HG03108 (cell line): ENCODE results near the gene STARD8.
"Not testable (repeated sequence)": the region's sequence is repeated elsewhere in the genome, so short reads cannot be mapped to it uniquely, and the experiment has no call there.

Experiments
- ATAC-seq: cut with Tn5 transposase; IDR thresholded peaks from one replicate; pipeline ENCODE4 v1.9.1; 2021; ENCODE audit warnings: moderate library complexity; ENCODE audit not compliant: unreplicated experiment

Gene STARD8

GRCh38 chrX:68688931-68689330, 41.5 kb downstream of the STARD8 start:
- ATAC-seq, result not testable (repeated sequence)

GRCh38 chrX:68690936-68691501, 43.6 kb downstream of the STARD8 start:
- no peak for ATAC-seq

DNA sequence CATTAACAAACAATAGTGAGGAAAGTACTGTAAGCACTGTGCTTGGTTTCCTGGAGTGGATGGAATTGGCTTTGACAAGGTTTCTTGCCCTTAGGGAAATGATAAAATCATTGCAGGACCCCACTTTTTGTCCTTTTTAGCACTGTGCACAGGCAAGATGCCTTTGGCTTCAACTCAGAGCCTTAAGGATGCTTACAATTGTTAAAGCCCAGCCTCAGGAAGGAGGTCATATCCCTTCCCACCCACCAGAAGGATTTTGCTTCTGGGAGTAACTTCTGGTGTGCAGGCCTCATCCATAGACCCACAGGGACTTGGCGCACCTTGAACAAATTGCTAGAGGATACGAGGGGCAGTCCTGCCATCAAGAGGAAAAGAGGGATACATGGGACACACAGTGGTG, 44.5 kb downstream of the STARD8 start:
- no peak for ATAC-seq

- no peak for ATAC-seq
These were observed 45.2 kb downstream of the STARD8 start for GRCh38 chrX:68692651-68693050.

- ATAC-seq, result peak; percentile 40
These were observed 46.3 kb downstream of the STARD8 start for GRCh38 chrX:68693481-68694434.

DNA sequence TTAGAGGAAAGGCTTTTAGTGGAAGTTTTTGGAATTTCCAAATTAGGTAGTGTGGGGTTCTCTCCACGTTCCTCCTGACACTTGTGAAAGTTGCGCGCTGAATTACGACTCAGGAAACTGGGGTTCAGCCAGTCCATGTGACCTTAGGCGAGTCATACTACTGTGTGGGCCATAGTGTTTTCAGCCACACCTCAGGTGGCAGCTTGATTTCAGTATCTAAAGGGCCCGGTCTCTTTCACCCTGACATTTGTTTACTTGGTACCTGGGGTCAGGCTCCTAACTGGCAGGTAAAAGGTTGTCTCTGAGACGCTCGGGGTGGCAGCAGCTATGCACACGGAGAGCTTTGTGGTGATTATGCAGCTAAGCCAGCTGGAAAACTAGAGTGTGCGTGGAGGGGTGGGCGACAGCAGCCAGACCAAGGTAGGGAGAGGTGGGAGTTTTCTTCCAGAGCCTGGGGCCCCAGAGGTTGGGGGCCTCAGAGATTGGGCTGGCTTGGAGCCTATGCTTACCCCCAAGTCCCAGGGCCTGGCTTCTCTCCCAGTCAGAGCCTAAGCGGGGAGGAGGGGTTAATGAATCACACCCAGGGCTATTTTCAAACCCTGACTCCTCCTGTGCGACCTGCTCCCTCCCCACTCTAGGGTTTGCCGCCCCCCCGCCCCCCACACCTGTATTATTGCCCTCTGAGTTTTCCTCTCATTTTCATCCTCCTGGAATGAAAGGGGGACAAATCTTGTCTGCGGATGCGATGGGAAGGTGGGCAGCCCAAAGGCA, 47.2 kb downstream of the STARD8 start:
- ATAC-seq, result no peak

DNA sequence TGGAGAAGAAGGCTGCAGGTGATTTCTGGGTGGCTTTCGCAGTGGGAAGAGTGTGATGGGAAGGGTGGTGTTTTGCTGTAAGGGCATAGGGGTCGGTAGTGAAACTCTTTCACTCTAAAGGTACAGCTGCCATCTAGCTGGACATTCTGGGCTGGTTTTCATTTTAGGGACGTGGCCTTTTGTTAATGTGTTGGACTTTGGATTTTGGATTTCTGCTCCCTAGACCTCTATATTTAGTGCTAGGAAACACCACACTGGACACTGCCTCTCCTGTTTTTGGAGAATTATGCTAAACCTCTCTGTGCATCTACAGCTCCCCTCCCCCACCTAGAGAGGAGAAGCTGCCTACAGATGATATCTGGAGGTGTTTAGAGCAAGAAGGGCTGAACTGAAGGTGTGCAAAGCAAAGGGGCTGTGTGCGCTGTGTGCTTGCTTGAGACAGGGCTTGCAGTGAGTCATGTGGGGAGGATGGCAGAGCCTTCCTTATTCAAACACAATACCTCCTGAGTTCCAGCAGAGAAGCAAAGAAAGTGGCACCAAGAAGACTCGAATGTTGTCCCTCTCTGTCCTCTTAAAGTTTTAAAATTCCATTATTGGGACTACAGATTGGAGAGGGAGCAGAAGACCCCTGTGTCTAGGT, 47.9 kb downstream of the STARD8 start:
- no peak for ATAC-seq

DNA sequence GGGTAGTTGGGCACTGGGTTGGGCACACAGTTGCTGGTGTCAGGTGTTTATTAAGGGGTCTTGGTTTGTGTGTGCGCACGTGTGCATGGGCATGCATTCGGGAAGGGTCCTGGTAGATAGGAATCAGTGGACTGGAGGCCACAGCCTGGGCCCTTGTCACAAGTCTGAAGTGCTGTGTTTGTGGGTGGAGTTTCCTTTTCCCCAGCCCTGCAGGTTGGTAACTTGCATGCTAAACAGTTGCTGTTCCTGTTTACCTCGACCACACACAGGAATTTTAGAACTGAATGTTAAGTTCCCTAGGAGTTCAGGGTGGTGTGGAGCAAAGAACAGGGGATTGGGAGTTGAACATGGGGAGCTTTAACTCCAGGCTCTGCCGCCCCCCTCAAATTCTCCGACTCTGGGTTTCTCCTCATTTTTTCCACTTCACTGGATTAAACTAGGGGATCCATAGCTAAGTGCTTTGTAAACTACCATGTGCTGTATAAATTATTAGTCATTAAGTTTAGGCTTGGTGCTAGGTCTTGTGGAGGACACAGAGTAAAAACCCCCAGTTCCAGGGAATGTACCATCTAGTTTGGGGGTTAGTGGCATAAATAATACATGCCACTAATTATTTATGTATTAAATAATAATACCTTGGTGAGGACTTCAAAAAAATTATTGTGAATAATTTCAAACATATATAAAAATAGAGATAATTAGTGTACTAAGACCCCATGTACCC, 49.0 kb downstream of the STARD8 start:
- ATAC-seq, result no peak

DNA sequence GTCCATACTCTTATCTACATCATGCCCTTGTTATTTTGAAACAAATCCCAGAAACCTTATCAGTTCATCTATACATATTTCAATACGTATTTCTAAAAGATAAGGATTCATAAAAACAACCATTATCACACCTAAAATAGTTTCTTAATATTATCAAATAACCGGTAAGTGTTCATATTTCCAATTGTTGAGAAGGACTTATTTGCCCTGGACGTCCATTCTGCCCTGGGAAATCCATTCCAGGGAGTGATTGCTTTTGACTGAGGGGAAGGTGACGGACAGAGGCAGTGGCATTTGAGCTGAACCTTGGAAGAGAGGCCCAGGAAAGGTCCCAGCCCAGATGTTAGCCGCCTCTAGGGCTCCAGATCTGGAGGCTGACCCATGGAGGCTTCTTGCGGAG, 49.6 kb downstream of the STARD8 start:
- ATAC-seq, result no peak

- no peak for ATAC-seq
These were observed 50.1 kb downstream of the STARD8 start for GRCh38 chrX:68697465-68698125.

DNA sequence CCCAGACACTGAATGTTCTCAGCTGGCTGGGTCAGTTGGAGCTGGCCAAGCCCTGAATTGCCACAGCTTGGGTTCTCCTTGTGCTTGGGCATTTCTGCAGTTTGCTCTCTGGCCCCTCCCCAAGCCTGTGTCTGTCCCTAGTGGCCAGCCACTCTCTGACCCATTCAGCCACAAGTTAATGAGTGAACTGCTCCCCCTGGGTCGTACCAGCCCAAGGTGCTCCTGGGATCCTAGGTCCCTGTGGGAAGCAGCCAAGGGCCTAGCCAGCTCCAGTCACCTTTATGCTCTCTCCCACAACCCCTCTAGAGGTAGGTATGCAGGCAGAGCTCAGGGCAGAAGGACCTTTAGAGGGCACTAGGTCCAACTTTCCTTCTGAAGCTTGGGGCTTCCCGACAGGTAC, 51.5 kb downstream of the STARD8 start:
- ATAC-seq, result no peak

GRCh38 chrX:68699960-68700746, 52.7 kb downstream of the STARD8 start:
- no peak for ATAC-seq

GRCh38 chrX:68703369-68703768, 55.9 kb downstream of the STARD8 start:
- no peak for ATAC-seq

DNA sequence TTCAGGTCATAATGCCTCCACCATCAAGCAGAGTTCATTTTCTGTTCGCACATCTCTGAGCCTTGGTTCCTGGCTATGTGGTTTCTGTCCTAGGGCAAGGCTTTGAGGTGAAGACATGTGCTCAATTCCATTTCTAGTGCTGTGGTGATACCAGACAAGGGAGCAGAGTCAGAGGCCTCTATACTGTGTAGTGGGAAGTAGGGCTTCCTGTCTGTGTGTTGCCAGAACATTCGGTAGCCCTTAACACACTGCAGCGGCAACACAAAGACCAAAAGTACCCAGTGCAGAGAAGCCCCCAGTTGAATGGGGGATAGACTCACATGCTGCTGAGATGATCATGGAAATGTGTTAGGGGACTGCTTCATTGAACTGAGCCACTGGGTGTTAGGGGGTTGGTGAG, 56.4 kb downstream of the STARD8 start:
- no peak for ATAC-seq

DNA sequence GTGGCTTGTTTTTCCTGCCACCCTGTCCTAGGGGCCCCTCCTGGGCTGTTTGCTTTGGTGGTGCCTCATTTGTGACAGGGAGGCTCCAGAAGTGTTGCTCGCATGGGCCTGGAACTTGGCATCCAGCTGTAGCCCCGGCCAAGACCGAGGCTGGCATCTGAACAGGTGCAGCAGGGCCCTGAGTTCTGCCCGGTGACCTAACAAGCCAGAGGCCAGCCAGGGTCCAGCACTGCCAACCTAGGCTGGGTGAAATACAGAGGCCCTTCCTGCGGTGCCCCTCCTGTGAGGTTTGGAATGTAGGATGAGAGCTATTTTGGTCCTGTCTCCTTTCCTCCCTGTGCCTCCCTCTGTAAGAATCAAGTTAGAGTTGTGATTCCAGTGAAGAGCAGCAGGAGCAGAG, 58.5 kb downstream of the STARD8 start:
- ATAC-seq, result no peak

DNA sequence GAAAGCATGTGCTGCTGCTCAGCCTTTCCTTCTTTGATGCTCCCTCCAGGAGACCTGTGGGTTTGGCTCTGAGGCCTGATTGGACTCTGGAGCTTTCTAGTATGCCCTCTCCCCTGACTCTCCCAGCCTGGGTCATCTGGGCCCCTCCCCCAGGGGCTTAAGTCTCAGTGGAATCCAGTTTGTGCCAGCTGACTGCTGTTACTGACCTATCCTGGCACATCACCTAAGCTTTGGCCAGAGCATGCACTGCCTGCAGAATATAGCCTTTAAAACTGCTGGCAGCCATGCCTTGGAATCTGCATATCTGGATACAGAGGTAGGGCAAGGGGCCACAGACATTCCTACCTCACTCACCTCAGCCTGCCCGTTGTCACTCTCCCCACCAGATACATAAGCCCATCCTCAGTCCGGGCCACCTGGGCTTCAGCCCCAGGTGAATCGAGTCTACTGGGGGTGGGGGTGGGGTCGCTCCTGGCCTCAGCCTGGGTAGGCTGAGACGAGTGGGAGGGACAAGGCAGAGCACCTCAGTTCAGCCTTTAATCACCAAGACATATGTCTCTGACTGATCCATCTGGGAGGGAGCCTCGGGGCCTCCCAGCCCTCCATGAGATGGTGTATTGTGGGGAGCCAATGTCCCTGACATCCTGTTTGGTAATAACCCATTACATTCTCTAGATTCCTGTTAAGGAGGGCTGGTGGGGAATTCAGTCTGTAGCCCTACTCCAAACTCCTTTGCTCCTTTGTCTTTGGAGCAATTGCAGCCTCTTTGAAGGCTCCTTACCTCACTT, 61.2 kb downstream of the STARD8 start:
- ATAC-seq, result no peak

- no peak for ATAC-seq
These were observed 63.6 kb downstream of the STARD8 start for GRCh38 chrX:68710870-68711576.

DNA sequence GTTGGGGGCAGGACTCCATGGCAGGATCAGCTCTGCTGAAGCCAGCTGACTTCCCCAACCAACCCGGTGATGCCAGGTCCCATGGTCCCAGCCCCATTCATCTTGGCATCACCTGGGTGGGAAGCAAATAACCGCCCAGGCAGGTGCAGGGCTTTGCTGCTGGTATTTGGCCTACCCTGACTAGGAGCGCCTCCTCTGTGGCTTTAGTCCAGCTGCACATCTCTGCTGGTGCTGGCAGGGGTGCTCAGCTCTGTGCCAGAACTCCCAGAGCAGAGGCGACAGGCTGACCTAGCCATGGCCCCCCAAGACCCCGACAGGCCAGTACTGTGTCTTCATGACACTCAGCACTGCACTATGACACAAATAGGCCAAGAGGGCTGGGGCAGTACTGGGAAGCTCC, 64.4 kb downstream of the STARD8 start:
- no peak for ATAC-seq
